ENCODE data around the gene OPHN1.

DNA sequence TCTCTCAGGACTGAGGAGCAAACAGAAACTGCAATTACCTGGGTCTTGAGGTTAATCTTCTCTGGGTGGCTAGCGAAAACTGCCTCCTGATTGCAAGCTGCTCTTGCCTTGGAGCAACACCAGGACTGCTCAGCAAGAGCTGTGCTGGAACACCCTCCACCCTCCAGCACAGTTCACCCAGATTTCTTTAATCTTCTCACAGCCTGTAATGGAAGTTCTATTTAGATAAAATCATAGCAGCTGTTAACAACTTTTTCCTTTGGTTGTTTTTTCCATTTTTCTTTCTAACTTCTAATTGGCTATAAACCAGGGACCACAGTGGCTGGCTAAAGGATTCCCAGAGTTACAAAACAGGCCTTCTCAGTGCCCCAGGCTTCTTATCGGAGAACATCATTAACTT, 36.3 kb downstream of the OPHN1 start:
- TF ChIP-seq, protein P1, sequence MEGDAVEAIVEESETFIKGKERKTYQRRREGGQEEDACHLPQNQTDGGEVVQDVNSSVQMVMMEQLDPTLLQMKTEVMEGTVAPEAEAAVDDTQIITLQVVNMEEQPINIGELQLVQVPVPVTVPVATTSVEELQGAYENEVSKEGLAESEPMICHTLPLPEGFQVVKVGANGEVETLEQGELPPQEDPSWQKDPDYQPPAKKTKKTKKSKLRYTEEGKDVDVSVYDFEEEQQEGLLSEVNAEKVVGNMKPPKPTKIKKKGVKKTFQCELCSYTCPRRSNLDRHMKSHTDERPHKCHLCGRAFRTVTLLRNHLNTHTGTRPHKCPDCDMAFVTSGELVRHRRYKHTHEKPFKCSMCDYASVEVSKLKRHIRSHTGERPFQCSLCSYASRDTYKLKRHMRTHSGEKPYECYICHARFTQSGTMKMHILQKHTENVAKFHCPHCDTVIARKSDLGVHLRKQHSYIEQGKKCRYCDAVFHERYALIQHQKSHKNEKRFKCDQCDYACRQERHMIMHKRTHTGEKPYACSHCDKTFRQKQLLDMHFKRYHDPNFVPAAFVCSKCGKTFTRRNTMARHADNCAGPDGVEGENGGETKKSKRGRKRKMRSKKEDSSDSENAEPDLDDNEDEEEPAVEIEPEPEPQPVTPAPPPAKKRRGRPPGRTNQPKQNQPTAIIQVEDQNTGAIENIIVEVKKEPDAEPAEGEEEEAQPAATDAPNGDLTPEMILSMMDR (conservative IDR thresholded peaks at IDR 0.05; ENCODE audit: low read depth, low read length) = no peak
- no peak for TF ChIP-seq EZH2 (IDR thresholded peaks at IDR 0.05; ENCODE audit: borderline replicate concordance, low read depth, low read length, poor library complexity, severe bottlenecking)

Data from A673 (cell line).